ENCODE measurements around the gene COL20A1.
"Not testable (repeated sequence)": the region's sequence is repeated elsewhere in the genome, so short reads cannot be mapped to it uniquely, and the experiment has no call there.

The COL20A1 gene

GRCh38 chr20:63365601-63366389, 72.8 kb downstream of the COL20A1 start:
- no peak for DNase-seq

DNA sequence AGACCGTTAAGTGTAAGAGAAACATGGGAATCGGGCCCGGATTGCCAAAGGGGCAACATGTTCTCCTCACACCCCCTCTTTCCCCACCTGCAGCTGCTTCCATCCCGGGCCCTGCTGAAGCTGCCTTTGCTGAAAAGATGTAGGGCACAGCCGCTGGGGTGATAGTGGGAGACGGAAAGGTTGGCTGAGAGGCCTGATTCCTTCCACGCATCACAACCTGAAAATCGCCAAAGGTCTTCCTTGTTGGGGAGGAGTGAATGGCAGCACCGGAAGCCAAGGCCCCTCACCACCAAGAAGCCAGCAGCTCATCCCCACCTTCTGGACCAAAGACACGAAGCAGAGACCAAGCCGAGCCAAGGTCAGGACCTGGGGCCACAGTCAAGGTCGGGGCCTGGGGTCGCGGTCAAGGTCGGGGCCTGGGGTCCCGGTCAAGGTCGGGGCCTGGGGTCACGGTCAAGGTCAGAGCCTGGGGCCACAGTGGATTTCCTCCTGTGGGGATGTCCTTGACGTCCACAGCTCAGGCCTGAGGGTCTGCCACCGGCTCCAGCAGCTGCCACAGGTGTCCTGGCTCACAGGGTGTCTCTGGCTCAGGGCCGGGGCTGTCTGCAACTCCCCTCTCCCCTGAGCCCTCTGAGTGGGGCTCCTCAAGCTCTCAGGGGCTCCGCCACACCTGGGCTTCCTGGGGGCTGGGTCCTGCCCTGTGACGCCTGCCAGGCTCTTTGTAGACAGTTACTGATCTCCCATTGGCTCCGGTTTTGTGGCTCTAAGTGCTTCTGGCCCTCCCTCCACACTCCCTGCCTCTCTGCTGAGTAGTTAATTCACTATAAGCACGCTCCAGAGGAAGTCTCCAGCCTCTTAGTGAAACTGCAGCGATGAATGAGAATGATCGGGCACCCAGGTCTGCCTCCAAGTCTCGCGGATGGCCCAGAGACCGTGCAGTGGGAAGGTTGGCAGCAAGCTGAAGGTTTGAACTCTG, 73.7 kb downstream of the COL20A1 start:
- DNase-seq = no peak

DNA sequence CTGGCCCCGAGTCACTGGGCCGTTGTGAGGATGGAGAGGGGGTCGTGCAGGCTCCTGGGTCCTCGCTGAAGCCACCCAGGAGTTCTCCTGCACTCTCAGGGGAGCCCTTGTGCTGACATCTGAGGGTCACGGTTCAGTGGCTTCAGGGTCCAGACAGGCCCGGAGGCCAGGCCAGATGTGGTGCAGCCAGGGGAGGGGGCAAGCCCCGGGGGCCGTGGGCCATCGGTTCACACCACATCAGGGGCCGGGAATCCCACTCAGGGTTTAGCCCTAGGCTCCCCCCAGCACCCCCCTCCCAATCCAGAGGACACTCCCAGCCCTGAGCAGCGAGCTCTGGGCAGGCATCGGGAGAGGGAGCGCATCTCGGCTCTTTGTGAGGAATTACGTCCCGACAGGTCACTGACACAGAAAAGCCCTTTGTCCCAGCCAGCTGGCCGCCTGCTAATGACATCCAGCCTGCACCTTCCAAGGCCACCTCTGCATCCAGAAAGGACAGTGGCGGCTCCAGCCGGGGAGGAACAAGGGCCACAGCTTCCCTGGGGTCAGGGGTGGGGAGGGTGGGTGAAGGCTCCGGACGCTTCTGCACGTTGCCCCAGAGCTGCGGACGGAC, 74.6 kb downstream of the COL20A1 start:
- no peak for DNase-seq

GRCh38 chr20:63368151-63368550, 75.2 kb downstream of the COL20A1 start:
- DNase-seq = no peak

GRCh38 chr20:63369024-63369530, 76.1 kb downstream of the COL20A1 start:
- no peak for DNase-seq

DNA sequence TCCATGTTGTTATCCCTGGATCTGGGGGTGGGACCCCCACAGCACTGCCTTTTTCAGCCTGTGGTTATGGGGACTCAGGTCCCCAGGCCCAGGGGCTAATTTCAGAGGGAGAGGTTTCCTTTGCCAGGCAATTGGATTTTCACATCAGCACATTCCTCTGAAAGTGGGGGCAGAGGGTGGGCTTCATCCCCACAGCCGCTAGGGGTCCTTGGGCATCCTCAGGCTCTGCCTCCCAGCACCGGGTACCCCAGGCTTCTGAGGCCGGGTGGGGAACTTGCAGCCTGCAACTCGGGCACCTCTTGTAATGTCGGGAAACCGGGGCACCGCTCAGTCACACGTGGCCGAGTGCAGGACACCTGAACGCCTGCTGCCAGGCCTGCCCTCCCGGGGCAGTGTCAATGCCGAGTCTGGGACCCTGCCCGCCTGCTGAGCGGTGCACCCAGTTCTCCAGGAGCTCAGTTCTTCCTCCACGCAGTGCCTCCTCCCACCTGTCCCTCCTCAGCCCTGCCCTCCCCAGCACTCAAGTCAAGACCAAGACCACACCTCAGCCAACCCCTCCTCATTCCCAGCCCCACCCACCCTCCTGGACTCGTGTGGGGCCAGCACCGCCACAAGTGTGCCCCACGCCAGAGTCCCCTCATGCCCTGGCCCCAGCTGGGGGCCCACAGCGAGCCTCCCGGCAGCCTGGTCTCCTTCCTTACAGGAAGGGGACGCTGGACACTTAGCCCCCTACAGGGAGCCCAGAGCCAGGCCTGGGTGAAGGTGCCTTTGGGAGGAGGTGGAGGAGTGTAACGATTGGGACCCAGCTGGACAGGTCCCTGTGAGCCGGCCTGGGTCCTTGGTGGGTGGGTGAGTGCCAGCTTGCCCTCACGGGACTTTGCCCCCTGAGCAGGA, 77.0 kb downstream of the COL20A1 start:
- DNase-seq = no peak

DNA sequence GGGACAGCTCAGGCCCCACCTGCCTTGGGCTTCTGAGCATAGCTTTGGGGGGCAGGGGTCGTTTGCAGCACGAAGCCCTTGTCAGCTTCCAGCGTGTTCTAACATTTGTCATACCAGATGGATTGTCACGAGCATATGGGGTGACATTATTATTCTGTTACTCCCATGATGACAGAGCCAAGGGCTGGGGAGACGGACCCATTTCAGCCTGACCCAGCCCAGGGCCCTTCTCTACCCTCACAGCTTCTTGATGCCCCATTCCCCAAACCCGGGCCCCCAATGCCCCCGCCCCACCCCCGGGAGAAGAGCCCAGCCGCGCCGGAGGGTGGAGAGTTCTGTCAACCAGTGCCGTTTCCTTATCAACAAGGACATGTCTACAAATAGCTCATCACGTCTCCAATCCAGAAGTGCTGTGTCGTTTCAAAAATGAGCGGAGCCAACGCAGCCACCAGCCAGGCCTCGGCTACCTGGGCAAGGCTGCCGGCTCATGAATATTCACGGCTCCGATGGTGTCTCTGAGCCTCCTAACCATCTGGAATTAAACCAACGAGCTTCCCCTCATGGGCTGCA, 77.7 kb downstream of the COL20A1 start:
- DNase-seq = no peak

DNA sequence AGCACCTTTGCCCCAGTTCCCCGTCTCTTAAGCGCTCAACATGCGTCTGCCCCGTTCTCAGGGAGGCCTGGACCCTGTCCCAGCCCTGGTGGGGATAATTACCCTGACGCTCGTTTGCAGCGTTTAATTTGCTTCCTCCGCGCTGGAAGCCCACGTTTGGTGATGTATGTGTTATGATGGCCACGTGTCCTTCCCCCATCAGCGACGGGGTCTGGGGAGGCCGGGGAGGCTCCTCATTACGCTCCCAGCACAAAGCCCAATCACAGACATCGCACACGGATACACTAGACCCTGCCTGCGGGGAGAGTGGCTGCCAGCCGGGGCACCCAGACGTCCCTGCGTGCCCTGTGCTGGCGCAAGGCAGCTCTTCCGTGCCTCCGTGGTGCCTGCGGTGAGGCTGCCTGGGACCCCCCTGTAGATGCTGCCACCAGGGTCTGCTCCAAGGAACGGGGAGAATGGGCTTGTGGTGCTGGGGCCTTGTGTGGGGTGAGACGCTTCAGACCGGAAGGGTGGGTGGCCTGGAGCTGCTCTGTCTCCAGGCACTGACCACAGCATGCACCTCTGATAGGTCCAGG, 78.4 kb downstream of the COL20A1 start:
- DNase-seq = no peak

DNA sequence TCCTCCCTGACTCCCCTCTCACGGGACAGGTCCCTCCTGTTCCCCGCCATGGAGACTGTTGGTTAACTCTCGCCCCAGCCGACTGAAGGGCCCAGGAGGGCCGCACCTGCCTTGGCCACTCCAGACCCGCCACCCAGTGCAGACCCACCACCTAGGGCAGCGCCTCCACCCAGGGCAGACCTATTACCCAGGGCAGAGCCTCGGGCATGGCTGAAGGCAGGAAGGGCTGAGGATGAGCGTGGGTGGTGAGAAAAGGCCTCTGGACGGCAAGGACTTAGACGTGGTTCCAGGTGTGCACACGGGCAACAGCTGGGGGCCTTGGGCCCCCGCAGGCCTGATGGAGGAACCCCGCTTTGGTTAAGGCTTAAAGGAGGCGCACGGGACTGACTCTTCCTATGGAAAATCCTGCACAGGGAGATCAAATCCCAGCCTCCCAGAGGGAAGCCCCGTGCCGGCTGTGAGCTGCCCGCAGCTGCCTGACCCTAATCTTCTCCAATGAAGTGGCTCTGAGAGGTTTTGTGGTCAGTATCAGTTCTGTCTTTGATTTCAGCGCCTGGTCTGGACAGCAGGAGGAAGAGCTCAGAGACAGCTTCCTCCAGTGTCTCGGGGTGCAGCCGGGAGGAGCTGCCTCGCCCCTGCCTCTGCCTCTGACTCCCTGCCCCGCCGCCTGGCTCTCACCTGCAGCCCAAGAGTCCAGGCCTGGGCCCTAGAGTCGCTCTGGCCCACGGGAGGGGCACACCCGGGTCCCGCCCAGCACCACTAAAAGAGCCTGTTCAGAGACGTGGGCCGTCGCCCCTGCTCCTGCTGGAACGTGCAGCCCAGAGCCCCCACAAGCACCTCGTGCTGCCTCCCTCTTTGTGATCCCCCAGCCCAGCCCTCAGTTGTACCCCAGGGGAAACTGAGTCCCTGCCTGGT, 80.2 kb downstream of the COL20A1 start:
- DNase-seq = no peak

- no peak for DNase-seq
These were observed 81.0 kb downstream of the COL20A1 start for GRCh38 chr20:63373996-63374395.

DNA sequence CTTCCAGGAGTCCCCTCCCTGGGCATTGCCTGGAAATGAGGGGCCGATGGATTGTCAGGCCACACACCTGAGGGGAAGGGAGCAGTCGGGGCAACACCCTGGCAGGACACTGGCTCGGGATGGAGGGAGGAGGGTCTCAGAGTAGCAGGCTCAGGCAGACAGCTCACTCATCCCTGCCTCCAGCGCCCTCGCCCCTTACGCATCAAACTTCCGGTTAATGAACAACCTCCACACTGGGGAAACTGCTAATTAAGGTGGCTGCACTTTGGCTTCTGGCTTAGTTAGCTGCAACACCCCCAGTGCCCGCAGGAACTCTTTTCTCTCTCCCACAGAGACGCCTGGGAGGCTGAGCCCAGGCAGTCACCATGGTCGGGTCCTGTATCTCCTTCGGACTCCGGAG, 81.5 kb downstream of the COL20A1 start:
- no peak for DNase-seq

DNA sequence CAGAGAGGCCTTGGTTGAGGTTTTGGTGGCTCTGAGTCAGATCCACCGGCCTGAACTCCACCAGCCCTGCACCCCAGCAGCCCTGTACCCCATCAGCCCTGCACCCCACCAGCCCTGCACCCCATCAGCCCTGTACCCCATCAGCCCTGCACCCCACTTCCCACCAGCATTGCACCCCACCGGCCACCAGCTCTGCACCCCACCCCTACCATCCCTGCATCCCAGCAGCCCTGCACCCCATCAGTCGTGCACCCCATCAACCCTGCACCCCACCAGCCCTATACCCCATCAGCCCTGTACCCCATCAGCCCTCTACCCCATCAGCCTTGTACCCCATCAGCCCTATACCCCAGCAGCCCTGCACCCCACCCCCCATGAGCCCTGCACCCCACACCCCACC, 82.5 kb downstream of the COL20A1 start:
- DNase-seq = no peak

DNA sequence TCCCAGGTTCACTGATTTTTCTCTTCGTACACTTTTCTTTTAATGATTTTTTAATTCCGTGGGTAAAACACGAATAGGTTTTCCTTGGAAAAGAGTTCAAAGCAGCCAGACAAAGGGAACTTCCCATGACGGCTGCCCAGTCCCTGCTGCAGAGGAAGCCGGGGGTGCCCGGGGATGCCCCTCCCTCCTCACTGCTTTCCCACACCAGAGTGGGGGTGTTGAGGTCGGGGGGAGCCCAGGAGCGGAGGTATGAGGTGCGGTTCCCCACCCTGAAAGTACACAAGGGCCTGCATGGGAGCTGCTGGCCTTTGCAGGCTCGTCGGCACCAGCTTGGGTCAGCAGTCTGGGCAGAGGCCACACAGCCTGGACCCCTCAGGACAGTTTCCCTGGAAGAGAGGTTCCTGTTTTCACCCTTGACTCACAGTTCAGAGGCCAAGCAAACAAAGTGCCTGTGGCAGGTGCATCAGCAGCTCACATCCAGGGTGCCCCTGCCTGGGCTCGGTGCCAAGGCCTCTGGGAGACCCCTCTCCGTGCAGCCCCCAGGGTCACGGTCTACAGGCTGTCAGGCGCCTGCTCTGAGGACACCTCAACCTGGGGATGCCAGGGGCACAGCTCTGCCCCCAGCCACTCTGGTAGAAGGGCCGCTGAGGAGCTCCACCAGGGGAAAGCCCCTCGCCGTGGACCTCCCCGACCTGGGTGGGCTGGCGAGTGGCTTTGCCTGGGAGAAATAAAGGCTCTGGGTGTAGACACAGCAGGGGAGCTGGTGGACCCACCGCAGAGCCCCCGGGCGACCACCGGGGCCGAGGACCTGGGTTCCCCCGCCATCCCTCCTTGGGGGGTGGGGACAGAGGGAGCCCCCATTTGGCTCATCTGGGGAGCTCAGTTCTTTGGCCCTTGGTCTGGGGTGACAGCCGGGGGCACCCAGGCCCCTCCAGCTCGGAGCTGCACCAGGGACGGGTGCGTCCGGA, 83.6 kb downstream of the COL20A1 start:
- no peak for DNase-seq

GRCh38 chr20:63377256-63377941, 84.4 kb downstream of the COL20A1 start:
- DNase-seq = no peak

DNA sequence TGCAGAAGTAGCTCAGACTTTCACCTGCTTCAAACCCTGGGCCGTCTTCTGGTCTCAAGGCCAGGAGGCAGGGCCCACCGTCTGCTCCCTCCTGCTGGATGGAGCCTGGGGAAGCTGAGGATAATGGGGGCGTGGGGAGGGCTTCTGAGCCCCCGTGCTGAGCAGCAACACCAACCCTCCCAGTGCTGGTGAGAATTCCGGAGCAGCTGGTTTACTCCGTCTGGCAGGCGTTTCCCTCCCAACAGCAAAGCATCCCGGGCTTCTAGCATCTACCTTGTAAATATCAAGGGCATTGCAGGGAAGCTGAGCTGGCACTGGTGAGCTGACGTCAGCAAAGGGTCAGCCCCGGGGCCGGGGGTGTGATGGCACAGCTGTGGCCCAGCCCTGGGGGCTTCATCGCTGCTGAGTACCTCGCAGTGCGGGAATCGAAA, 85.0 kb downstream of the COL20A1 start:
- DNase-seq = no peak

- peak; percentile 74 for DNase-seq
These were observed 85.6 kb downstream of the COL20A1 start for GRCh38 chr20:63378626-63379025.

DNA sequence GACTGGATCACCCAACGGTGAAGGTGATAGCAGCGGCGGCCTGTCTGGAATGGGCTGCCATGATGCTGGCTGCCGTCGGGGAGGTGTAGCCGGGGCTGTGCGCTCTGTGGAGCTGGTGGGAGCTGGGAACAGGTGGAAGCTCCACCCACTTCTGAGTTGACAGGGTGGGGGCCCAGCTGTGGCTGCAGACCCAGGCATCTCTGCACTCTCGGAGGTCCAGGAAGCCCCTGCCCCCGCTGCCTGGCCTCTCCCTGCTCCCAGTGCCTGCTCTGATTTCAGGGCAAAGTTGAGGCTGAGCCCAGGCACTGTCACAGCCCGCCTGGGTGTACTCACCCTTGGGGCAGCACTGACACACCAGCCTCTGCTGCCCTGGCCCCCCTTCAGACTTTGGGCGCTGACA, 86.3 kb downstream of the COL20A1 start:
- DNase-seq = no peak

DNA sequence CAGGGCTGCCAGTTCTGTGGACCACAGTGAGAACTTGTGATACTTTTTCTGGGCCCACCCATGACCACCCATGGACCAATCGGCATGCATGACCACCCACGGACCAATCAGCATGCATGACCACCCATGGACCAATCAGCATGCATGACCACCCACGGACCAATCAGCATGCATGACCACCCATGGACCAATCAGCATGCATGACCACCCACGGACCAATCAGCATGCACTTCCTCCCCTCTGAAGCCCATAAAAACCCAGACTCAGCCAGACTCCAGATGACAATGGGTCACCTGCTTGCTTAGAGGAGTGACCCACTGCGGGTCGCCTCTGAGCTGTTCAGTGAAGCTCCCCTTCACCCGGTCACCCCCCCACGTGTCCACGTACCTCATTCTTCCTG, 86.9 kb downstream of the COL20A1 start:
- DNase-seq = not testable (repeated sequence)

Measured in islet precursor cell (in vitro differentiated cells).